GM23338 (cell line): ENCODE data around the gene PIGN. TPM values are rescaled to one million over a fixed set of nuclear protein-coding genes. Genes with fewer than 3 reads are reported as not detected.

Experiments used
- ATAC-seq: fragments of 200-7000 bp; cut with Tn5 transposase; 3 replicates; pipeline ENCODE4 v1.9.1; 2020
- DNase-seq: peaks from one replicate; pipeline ENCODE4 v3.0.0-alpha.2; 2015; ENCODE audit warnings: low spot score
- H2AFZ ChIP-seq: fragments of 200-600 bp; sonication (generic); 2 replicates; pipeline ENCODE4 v1.8.0; 2016; ENCODE audit warnings: antibody characterized with exemption, mild to moderate bottlenecking, moderate library complexity
- H3F3A ChIP-seq: fragments of 200-600 bp; sonication (generic); replicated peaks from 2 replicates; pipeline ENCODE4 v1.8.0; 2017; ENCODE audit warnings: antibody characterized with exemption, mixed run types, low read depth
- H3K27ac ChIP-seq: fragments of 200-600 bp; sonication (generic); 2 replicates; pipeline ENCODE4 v1.6.1; 2016; ENCODE audit warnings: low read depth
- H3K27me3 ChIP-seq: fragments of 200-600 bp; sonication (generic); 2 replicates; pipeline ENCODE4 v1.8.0; 2016; ENCODE audit warnings: mild to moderate bottlenecking, mixed run types, moderate library complexity; ENCODE audit not compliant: insufficient read depth
- H3K36me3 ChIP-seq: fragments of 200-600 bp; sonication (generic); 2 replicates; pipeline ENCODE4 v1.8.0; 2016; ENCODE audit warnings: mild to moderate bottlenecking; ENCODE audit not compliant: insufficient read depth
- H3K4me1 ChIP-seq: fragments of 200-600 bp; sonication (generic); 2 replicates; pipeline ENCODE4 v1.8.0; 2016; ENCODE audit warnings: mild to moderate bottlenecking, moderate library complexity; ENCODE audit not compliant: insufficient read depth
- H3K4me2 ChIP-seq: fragments of 200-600 bp; sonication (generic); 2 replicates; pipeline ENCODE4 v1.7.1; 2017; ENCODE audit warnings: mixed run types
- H3K4me3 ChIP-seq: fragments of 200-600 bp; sonication (generic); 2 replicates; pipeline ENCODE4 v1.6.1; 2016; ENCODE audit warnings: mixed run types
- H3K79me2 ChIP-seq: fragments of 200-600 bp; sonication (generic); replicated peaks from 2 replicates; pipeline ENCODE4 v1.8.0; 2017; ENCODE audit warnings: mild to moderate bottlenecking; ENCODE audit not compliant: insufficient read depth
- H3K9me2 ChIP-seq: fragments of 200-600 bp; sonication (generic); 2 replicates; pipeline ENCODE4 v1.8.0; 2017; ENCODE audit not compliant: insufficient read depth
- H4K20me1 ChIP-seq: fragments of 200-600 bp; sonication (generic); replicated peaks from 2 replicates; pipeline ENCODE4 v1.8.0; 2017; ENCODE audit warnings: mild to moderate bottlenecking; ENCODE audit not compliant: insufficient read depth
- H3K27ac Mint-ChIP-seq: 2 replicates; pipeline ENCODE4 v1.8.0; 2020; ENCODE audit warnings: inconsistent platforms, mild to moderate bottlenecking, moderate library complexity, mixed read lengths
- H3K27me3 Mint-ChIP-seq: 3 replicates; pipeline ENCODE4 v1.8.0; 2022; ENCODE audit warnings: low read depth, mild to moderate bottlenecking, moderate library complexity, mixed read lengths, inconsistent platforms; ENCODE audit not compliant: insufficient read depth, poor library complexity
- H3K36me3 Mint-ChIP-seq: 3 replicates; pipeline ENCODE4 v1.8.0; 2021; ENCODE audit warnings: low read depth, mild to moderate bottlenecking, inconsistent platforms, moderate library complexity, mixed read lengths
- H3K4me1 Mint-ChIP-seq: 3 replicates; pipeline ENCODE4 v1.8.0; 2020; ENCODE audit warnings: mild to moderate bottlenecking, inconsistent platforms, mixed read lengths
- H3K4me3 Mint-ChIP-seq: 3 replicates; pipeline ENCODE4 v1.8.0; 2021; ENCODE audit warnings: moderate library complexity, mild to moderate bottlenecking, inconsistent platforms, mixed read lengths
- H3K9me3 Mint-ChIP-seq: 3 replicates; pipeline ENCODE4 v1.8.0; 2020; ENCODE audit warnings: moderate library complexity, mild to moderate bottlenecking, inconsistent platforms, mixed read lengths
- CREB1 ChIP-seq: fragments of 250-450 bp; sonication (Bioruptor Pico); IDR thresholded peaks from 2 replicates; pipeline ENCODE4 v1.5.0; 2020; ENCODE audit warnings: low read depth, mild to moderate bottlenecking, moderate library complexity
- EZH2 ChIP-seq: fragments of 200-600 bp; sonication (generic); IDR thresholded peaks from one replicate; pipeline ENCODE4 v1.8.0; 2017; ENCODE audit warnings: antibody characterized with exemption, mild to moderate bottlenecking, low read depth; ENCODE audit not compliant: unreplicated experiment
- EZH2phosphoT487 ChIP-seq: fragments of 200-600 bp; sonication (generic); IDR thresholded peaks from one replicate; pipeline ENCODE4 v1.8.1; 2018; ENCODE audit warnings: antibody characterized with exemption; ENCODE audit not compliant: unreplicated experiment
- JUNB ChIP-seq: IDR thresholded peaks from one replicate; pipeline ENCODE4 v1.6.1; 2016; ENCODE audit warnings: antibody characterized with exemption; ENCODE audit not compliant: unreplicated experiment
- NANOG ChIP-seq: IDR thresholded peaks from 2 replicates; pipeline ENCODE4 v1.6.1; 2016; ENCODE audit warnings: antibody characterized with exemption, borderline replicate concordance
- POLR2AphosphoS5 ChIP-seq: IDR thresholded peaks from 2 replicates; pipeline ENCODE4 v1.6.1; 2016; ENCODE audit warnings: antibody characterized with exemption, low read depth
- STAT1 ChIP-seq: IDR thresholded peaks from one replicate; pipeline ENCODE4 v1.6.1; 2016; ENCODE audit warnings: antibody characterized with exemption; ENCODE audit not compliant: unreplicated experiment
- ZNF114 ChIP-seq: fragments of 250-450 bp; sonication (Bioruptor Pico); IDR thresholded peaks from 2 replicates; pipeline ENCODE4 v1.5.0; 2020; ENCODE audit warnings: mild to moderate bottlenecking, moderate library complexity
- ZNF331 ChIP-seq: fragments of 250-450 bp; sonication (Bioruptor Pico); IDR thresholded peaks from 2 replicates; pipeline ENCODE4 v1.5.0; 2020; ENCODE audit warnings: low read depth, mild to moderate bottlenecking, moderate library complexity
- polyA plus RNA-seq: library from polyadenylated mRNA; unstranded; fragments of >200 nt; fragmentation: Nextera tagmentation; extraction: Ambion mirVana; gene quantifications from 2 replicates; pipeline ENCODE4 v1.2.1, GENCODE V29; 2016
- total RNA-seq: library from RNA; depleted of rRNA; stranded (reverse); fragments of >200 nt; shearing (Covaris generic); gene quantifications from 2 replicates; pipeline ENCODE4 v1.2.3, GENCODE V29; 2014
- TF ChIP-seq, protein P1 (sequence below): IDR thresholded peaks from one replicate; pipeline ENCODE4 v1.6.1; 2018; ENCODE audit warnings: antibody characterized with exemption; ENCODE audit not compliant: unreplicated experiment
- TF ChIP-seq, protein P2 (sequence below): fragments of 250-450 bp; sonication (Bioruptor Pico); IDR thresholded peaks from 2 replicates; pipeline ENCODE4 v1.5.0; 2020; ENCODE audit warnings: mild to moderate bottlenecking, moderate library complexity
- TF ChIP-seq, protein P3 (sequence below), 2 experiments: fragments of 200-600 bp in 1 of 2; sonication (generic) in 1 of 2; conservative IDR thresholded peaks; 2 replicates each; pipeline versions ENCODE4 v1.5.1 to v1.6.1; 2016 to 2017; ENCODE audit warnings: antibody characterized with exemption in 2 of 2, low read depth in 2 of 2, mild to moderate bottlenecking in 2 of 2, moderate library complexity in 1 of 2
- TF ChIP-seq, protein P4 (sequence below): IDR thresholded peaks from 2 replicates; pipeline ENCODE4 v1.6.1; 2016; ENCODE audit warnings: antibody characterized with exemption

The PIGN gene
- total and polyA plus RNA-seq, 2 experiments from 2014 or later: 9.4 to 33.0 TPM

DNA sequence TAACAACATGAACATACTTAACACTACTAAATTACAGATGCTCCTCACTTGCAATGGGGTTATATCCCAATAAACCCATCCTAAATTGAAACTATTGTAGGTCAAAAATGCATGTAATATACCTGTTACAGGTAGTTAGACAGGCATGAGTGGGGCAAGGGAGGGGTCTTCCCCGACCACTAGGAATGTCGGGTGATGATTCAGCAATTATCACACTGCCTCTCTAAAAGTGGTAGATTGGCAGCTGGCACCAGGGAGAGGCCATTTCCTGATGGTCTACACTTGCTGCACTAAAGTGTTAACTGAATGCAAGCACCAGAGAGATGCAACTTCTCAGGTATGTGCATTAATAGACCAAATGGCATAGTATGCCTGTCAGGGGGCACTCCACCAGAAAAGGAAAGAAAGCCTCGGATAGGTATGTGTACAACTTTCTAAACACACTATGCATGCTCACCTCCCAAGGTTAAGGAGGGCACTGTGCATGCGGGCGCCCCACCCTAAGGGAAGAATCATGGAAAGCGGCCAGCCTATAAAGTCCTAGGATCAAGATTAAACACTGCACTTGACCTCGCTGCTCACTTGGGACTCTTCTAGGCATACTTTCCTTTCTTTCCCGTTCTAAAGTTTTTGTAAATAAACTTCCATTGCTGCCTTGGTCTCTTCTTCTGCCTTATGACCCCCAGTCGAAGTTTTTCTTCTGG, 35.6 kb downstream of the PIGN start:
- no peak for ATAC-seq
- no peaks in the 10 kb centered on the region for H3F3A ChIP-seq
- Mint-ChIP-seq H3K4me1 (peaks cover 8% of the 10 kb centered on the region), H3K27me3 (peaks cover 2% of the 10 kb centered on the region), H3K9me3 (no peaks in the 10 kb centered on the region; the same call in 2 of the 3 replicates), H3K36me3 (no peaks in the 10 kb centered on the region), H3K4me3 (no peak overlapping the region), H3K27ac (no peak overlapping the region; the same call in 1 of the 2 replicates)
- H2AFZ ChIP-seq: no peak overlapping the region
- no peaks in the 10 kb centered on the region for H3K9me2 ChIP-seq
- no peaks in the 10 kb centered on the region for H4K20me1 ChIP-seq
- no peak for TF ChIP-seq NANOG
- TF ChIP-seq, protein P1, sequence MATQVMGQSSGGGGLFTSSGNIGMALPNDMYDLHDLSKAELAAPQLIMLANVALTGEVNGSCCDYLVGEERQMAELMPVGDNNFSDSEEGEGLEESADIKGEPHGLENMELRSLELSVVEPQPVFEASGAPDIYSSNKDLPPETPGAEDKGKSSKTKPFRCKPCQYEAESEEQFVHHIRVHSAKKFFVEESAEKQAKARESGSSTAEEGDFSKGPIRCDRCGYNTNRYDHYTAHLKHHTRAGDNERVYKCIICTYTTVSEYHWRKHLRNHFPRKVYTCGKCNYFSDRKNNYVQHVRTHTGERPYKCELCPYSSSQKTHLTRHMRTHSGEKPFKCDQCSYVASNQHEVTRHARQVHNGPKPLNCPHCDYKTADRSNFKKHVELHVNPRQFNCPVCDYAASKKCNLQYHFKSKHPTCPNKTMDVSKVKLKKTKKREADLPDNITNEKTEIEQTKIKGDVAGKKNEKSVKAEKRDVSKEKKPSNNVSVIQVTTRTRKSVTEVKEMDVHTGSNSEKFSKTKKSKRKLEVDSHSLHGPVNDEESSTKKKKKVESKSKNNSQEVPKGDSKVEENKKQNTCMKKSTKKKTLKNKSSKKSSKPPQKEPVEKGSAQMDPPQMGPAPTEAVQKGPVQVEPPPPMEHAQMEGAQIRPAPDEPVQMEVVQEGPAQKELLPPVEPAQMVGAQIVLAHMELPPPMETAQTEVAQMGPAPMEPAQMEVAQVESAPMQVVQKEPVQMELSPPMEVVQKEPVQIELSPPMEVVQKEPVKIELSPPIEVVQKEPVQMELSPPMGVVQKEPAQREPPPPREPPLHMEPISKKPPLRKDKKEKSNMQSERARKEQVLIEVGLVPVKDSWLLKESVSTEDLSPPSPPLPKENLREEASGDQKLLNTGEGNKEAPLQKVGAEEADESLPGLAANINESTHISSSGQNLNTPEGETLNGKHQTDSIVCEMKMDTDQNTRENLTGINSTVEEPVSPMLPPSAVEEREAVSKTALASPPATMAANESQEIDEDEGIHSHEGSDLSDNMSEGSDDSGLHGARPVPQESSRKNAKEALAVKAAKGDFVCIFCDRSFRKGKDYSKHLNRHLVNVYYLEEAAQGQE: no peak
- TF ChIP-seq JUNB: no peak
- TF ChIP-seq CREB1 (CRISPR knock-in tag): no peak
- no peak for TF ChIP-seq ZNF331 (CRISPR knock-in tag)
- TF ChIP-seq, protein P2, sequence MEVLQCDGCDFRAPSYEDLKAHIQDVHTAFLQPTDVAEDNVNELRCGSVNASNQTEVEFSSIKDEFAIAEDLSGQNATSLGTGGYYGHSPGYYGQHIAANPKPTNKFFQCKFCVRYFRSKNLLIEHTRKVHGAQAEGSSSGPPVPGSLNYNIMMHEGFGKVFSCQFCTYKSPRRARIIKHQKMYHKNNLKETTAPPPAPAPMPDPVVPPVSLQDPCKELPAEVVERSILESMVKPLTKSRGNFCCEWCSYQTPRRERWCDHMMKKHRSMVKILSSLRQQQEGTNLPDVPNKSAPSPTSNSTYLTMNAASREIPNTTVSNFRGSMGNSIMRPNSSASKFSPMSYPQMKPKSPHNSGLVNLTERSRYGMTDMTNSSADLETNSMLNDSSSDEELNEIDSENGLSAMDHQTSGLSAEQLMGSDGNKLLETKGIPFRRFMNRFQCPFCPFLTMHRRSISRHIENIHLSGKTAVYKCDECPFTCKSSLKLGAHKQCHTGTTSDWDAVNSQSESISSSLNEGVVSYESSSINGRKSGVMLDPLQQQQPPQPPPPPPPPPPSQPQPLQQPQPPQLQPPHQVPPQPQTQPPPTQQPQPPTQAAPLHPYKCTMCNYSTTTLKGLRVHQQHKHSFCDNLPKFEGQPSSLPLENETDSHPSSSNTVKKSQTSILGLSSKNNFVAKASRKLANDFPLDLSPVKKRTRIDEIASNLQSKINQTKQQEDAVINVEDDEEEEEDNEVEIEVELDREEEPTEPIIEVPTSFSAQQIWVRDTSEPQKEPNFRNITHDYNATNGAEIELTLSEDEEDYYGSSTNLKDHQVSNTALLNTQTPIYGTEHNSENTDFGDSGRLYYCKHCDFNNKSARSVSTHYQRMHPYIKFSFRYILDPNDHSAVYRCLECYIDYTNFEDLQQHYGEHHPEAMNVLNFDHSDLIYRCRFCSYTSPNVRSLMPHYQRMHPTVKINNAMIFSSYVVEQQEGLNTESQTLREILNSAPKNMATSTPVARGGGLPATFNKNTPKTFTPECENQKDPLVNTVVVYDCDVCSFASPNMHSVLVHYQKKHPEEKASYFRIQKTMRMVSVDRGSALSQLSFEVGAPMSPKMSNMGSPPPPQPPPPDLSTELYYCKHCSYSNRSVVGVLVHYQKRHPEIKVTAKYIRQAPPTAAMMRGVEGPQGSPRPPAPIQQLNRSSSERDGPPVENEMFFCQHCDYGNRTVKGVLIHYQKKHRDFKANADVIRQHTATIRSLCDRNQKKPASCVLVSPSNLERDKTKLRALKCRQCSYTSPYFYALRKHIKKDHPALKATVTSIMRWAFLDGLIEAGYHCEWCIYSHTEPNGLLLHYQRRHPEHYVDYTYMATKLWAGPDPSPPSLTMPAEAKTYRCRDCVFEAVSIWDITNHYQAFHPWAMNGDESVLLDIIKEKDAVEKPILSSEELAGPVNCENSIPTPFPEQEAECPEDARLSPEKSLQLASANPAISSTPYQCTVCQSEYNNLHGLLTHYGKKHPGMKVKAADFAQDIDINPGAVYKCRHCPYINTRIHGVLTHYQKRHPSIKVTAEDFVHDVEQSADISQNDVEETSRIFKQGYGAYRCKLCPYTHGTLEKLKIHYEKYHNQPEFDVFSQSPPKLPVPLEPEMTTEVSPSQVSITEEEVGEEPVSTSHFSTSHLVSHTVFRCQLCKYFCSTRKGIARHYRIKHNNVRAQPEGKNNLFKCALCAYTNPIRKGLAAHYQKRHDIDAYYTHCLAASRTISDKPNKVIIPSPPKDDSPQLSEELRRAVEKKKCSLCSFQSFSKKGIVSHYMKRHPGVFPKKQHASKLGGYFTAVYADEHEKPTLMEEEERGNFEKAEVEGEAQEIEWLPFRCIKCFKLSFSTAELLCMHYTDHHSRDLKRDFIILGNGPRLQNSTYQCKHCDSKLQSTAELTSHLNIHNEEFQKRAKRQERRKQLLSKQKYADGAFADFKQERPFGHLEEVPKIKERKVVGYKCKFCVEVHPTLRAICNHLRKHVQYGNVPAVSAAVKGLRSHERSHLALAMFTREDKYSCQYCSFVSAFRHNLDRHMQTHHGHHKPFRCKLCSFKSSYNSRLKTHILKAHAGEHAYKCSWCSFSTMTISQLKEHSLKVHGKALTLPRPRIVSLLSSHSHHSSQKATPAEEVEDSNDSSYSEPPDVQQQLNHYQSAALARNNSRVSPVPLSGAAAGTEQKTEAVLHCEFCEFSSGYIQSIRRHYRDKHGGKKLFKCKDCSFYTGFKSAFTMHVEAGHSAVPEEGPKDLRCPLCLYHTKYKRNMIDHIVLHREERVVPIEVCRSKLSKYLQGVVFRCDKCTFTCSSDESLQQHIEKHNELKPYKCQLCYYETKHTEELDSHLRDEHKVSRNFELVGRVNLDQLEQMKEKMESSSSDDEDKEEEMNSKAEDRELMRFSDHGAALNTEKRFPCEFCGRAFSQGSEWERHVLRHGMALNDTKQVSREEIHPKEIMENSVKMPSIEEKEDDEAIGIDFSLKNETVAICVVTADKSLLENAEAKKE (CRISPR knock-in tag): no peak
- TF ChIP-seq EZH2phosphoT487: no peak
- TF ChIP-seq ZNF114 (CRISPR knock-in tag): no peak
- TF ChIP-seq POLR2AphosphoS5: no peak
- TF ChIP-seq, protein P3, sequence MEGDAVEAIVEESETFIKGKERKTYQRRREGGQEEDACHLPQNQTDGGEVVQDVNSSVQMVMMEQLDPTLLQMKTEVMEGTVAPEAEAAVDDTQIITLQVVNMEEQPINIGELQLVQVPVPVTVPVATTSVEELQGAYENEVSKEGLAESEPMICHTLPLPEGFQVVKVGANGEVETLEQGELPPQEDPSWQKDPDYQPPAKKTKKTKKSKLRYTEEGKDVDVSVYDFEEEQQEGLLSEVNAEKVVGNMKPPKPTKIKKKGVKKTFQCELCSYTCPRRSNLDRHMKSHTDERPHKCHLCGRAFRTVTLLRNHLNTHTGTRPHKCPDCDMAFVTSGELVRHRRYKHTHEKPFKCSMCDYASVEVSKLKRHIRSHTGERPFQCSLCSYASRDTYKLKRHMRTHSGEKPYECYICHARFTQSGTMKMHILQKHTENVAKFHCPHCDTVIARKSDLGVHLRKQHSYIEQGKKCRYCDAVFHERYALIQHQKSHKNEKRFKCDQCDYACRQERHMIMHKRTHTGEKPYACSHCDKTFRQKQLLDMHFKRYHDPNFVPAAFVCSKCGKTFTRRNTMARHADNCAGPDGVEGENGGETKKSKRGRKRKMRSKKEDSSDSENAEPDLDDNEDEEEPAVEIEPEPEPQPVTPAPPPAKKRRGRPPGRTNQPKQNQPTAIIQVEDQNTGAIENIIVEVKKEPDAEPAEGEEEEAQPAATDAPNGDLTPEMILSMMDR (conservative IDR thresholded peaks at IDR 0.05; ENCODE audit: low read depth in 2 of 2): no peak
- no peak for TF ChIP-seq EZH2
- TF ChIP-seq, protein P4, sequence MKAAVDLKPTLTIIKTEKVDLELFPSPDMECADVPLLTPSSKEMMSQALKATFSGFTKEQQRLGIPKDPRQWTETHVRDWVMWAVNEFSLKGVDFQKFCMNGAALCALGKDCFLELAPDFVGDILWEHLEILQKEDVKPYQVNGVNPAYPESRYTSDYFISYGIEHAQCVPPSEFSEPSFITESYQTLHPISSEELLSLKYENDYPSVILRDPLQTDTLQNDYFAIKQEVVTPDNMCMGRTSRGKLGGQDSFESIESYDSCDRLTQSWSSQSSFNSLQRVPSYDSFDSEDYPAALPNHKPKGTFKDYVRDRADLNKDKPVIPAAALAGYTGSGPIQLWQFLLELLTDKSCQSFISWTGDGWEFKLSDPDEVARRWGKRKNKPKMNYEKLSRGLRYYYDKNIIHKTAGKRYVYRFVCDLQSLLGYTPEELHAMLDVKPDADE: no peak
- no peak for TF ChIP-seq STAT1
- no peaks in the 10 kb centered on the region for H3K4me1 ChIP-seq
- no peaks in the 10 kb centered on the region for H3K27me3 ChIP-seq
- H3K79me2 ChIP-seq: no peaks in the 10 kb centered on the region
- no peak for DNase-seq
- H3K36me3 ChIP-seq: no peaks in the 10 kb centered on the region
- no peak overlapping the region for H3K4me2 ChIP-seq
- no peak overlapping the region for H3K27ac ChIP-seq
- H3K4me3 ChIP-seq: no peak overlapping the region
